HG03095 (cell line): ENCODE results near the gene MEF2C.
"Not testable (repeated sequence)": the region's sequence is repeated elsewhere in the genome, so short reads cannot be mapped to it uniquely, and the experiment has no call there.

Experiments used
- ATAC-seq: cut with Tn5 transposase; IDR thresholded peaks from one replicate; pipeline ENCODE4 v1.9.1; 2021; ENCODE audit warnings: moderate library complexity; ENCODE audit not compliant: unreplicated experiment

MEF2C gene

DNA sequence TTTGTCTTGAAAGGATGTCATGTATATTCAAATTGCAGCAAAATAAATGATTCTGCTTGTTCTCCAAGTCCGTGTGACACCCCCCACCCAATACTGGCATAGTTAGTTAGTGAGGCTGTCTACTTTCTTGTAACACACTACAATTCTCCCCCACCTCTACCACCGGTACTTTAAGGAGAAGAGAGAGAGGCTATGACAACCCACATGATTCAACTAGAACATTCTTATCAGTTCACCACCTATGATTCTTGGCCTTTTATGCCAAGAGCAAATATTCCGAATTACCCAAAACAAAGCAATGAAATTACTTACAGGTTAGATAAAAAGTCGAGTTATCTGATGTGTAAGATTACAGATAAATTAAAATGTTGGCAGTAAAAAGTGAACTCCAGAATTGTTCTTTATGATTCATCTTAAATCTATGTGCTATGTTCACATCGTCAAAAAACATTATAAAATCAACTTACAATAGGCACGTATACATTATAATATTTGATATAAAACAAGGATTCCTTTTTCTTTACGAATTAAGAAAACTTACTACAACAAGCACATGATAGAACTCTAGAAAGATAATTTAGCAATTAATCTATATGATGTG lies 14.4 kb downstream of the MEF2C start:
- no peak for ATAC-seq

DNA sequence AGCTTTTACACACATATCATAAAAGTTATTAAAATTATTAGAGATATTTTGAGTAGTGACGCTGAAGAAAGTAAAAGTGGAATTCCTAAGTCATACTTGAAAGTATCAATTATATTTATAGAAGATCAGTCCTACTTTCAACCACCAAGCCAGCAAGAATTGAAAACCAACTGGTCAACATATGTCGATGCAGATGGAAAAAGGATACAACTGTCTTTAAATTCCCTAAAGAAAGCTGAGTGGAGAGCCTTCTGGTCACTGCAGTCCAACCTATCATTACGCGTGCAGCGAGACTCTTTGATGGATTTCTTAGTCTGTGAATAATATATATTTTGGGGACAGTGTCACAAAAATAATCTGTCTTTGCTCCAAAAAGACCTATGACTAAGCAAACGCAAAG lies 15.3 kb downstream of the MEF2C start:
- no peak for ATAC-seq

DNA sequence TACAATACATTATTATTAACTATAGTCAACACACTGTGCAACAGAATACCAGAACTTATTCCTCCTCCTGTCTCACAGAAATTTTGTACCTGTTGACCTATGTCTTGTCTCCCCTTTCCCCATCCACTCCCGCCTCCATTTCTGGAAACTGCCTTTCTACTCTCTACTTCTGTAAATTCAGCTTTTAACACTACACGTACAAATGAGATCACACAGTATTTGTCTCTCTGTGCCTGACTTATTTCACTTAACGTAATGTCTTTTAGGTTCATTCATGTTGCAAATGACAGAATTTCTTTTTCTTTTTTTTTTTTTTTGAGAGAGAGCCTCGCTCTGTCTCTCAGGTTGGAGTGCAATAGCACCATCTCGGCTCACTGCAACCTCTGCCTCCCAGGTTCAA lies 19.5 kb downstream of the MEF2C start:
- ATAC-seq, result no peak

DNA sequence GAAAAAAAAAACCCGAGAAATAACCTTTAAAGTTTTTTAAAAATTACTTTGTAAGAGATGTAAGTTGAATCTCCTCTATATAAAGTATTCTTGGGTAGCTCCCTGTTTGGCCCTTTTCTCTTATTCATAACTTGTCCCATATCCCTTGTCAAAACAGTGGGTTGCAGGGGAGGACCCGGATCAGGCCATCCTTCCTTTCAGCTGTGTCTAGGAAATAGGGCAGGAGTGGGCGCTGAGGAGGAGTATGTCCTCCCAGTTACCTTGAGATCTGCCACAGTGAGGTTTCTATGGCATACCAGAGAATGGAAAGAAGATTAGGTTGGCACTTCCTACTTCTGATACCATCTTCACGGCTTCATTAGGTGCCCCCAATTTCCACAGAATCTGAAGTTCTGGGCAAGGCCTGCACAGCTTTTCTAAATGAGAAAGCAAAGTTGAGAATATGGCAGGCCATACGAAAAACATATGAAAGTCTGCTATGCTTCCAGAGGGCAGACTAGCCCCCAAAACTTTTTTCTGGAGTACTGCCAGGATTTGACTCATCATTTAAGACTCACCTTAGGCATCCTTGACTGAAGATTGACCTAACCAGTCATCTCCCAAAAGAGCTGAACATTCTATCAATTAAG lies 20.3 kb downstream of the MEF2C start:
- no peak for ATAC-seq

DNA sequence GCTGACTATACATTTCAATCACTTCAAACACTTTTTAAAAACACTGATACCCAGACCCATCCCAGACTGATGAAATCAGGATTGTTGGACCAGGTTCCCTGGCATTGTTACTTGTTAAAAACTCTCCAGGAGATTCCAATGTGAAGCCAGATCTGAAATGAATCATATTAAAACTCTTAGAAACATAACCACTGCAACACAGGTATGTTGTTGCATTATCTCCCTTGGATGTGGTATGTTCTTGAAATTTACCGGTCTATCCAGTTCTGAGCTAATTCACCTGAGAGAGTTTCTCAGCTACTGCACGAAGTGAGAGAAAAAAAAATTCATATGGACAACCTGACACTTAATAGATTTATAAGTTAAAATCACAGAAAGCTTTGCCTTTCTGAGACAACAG lies 21.8 kb downstream of the MEF2C start:
- no peak for ATAC-seq

DNA sequence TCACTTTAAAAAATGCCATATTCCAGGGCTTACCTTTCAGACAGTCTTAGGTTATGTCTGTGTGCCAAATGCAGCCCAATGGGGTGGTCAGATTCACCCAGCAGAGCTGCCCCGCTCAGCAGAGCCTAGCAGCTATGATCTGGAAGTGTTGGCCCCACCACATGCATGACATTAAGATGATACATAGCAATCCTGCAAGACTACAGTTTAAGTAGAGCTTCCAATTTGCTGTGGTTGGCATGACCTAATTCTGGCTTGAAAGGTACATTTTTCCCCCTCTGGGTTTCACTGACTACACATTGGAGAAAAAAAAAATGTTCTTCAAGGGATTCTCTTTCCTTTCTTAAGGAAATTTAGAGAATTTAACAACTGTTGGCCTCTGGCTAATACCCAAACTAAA lies 22.5 kb downstream of the MEF2C start:
- ATAC-seq, result no peak

DNA sequence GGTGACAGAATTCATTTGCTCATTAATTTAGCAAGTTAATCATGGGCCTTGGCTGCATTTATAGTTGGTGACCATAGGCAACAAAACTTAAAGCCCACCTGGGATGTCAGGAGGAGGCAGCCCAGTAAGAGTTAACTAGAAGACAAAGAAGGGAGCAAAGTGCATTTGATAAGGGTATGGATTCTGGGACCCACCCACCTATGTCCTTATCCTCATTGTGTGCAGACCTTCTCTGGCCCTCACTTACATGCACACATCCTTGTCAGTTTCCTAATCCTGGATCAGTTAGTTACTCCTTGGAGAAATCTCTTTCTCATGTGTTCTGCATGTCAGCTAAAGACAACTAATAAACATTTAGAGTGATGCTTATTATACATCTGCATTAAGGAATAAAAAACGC lies 24.6 kb downstream of the MEF2C start:
- ATAC-seq, result no peak

DNA sequence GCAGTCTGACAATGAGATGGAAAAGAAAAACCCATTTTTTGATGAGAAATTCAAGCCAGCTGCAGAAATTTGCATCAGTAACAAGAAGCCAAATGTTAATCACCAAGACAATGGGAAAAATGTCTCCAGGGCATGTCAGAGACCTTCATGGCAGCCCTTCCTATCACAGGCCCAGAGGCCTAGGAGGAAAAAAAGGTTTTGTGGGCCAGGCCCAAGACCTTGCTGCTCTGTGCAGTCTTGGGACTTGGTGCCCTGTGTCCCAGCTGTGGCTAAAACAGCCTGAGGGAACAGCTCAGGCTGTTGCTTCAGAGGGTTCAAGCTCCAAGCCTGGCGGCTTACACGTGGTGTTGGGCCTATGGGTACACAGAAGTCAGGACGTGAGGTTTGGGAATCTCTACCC lies 26.6 kb downstream of the MEF2C start:
- not testable (repeated sequence) for ATAC-seq

DNA sequence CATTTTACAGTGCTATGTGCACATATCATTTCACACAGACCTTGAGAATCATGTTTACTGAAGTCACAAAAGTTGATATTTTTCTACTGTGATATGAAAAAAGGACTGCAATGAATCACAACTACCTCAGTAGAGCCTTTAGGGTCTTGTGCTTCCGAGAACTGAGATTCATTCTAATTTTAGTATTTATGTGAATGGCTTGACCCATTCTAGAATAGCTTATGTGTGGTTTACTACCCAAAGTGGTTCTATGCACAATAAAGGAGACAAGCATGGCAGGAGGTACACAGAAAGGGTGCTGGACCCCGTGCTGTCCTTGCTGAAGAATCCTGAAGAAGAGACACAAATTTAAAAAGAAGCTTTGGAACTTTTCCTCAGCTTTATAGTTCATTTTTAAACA lies 28.2 kb downstream of the MEF2C start:
- peak; percentile 47 for ATAC-seq

DNA sequence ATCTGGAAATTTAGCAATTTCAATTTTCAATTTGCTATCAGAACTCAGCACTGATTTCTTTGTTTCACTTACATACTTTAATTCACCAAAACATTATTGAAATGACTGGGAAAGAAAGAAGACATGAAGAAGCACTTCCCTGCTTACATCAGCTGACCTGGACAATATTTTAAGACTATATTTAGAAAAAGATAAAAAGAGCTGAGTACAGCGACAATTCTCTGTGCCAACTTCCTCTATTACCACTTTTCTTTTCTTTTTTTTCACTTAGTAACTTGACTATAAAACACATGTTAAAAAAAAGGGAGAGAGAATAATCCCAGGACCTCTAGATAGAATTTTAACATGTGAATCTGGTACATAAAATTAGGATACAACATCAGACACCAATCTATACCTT lies 35.6 kb downstream of the MEF2C start:
- ATAC-seq, result no peak

DNA sequence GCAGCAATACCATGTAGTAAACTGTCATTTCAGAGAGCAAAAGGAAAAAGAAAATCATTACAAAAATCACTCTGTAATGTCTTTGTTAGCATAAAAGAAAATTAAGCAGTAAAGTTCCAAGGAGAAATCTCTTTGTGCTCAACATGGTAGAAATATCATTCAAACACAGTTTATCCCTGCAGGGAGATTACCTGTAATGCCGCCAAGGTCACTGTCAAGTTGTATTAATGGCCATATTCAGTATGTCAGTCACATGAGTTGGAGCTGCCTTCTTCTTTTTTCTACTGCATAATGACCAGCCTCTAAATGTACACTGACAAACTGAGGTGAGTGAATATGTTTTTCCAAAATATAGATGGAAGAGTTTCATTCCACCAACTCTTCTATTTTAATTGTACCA lies 36.5 kb downstream of the MEF2C start:
- no peak for ATAC-seq

DNA sequence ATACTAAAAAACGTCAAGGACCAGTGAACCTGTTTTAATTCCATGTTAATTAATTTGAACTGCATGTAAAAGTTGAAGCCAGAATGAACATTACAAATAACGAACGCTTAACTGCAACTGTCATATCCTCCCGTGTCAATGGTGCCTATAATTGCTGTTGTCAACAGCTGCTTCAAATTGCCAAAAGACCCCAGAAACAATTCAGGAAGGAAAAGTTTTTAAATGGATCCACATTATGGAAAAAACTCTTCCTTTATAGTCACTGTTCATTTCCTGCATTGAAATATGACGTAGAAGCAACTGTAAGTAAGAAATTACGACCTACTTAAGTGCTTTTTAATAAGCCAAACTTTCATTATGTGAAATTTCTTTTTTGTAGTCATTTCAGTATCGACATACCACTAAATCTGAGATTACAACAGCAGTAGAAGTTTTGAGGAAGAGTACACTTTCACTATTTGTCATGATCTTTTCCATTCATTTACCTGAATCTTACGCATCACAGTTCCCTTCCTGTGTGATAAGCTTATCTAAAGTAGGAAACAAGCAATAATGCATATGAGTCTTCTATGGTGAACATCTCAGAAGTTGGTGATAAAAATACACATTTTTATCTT lies 37.8 kb downstream of the MEF2C start:
- peak; percentile 77 for ATAC-seq

DNA sequence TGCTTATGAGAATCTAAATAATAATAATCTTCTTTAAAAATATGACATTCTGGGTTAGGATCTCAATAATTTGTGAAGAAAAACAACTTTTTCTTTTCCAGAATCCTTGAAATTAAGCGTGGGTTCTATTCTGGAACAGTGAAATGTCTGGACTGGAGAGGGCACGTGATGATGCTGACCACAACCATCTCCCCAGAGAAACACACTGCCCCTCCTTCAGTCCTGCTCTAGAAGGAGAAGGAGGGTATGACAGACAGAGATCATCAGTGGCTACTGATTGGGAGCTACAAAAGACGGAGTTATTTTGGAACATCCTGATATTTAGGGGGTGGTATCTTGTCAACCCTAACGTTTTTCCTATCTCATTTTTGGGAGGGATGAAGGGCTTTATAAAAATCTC lies 40.2 kb downstream of the MEF2C start:
- no peak for ATAC-seq

DNA sequence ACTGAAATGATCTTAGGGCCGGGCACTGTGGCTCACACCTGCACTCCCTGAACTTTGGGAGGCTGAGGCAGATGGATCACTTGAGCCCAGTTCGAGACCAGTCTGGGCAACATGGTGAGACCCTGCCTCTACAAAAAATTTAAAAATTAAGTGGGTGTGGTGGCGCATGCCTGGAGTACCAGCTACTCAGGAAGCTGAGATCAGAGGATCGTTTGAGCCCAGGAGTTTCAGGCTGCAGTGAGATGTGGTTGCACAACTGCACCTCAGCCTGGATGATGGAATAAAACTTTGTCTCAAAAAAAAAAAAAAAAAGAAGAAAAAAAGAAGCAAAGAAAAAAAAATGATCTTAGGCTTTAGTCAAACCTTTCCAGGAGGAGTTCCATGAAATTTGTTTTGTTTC lies 41.8 kb downstream of the MEF2C start:
- ATAC-seq, result no peak

DNA sequence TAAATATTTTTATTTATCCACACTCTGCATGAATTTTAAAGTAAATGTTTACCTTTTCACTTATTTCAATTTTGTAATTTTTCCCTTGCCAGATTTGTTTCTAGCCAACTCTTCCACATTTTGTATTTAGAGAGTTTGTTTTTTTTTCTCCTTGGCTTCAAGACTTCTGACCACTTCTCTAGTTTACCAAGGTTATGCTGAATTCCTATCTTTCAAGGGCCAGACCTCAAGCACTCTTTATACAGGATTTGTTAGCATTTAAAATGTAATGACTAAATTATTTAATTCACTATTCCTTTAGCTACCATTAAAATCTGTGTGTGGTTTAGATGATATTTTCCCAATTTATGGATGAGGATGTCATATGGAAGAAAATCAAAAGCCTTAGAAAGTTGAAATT lies 42.5 kb downstream of the MEF2C start:
- no peak for ATAC-seq

DNA sequence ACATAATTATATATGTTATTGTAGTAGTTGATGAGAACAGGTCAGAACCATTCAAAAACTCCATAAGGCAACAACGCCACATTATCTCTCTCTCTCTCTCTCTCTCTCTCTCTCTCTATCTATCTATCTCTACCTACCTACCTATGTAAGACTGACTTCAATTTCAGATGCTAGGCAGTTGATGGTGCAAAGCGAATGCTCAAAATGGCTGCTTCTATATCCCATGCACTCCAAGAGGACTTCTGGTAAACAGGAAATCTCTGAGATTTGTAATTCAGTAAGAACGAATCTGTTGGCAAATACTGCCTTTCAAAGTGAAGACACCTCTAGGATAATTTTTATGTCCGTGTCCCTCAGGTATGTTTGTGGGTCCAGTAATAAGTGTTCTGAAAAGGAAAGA lies 43.7 kb downstream of the MEF2C start:
- ATAC-seq, result no peak

DNA sequence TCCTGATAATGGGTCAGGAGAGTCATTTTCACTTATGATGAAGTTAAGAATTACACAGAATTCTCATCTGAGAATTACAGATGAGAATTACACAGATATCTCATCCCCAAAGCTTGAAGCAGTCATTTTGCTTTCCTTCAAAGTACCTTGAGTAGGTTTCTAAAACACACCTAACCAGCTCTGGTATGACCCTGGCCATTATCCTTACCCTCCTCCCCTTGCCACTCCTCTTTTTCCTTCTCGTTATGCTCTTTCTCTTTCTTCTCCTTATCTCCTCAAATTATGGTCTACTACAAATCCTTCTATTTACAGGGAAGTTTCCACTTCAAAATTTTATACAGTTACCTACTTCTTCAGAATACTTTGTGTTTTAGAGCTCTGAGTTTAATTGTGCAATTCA lies 44.5 kb downstream of the MEF2C start:
- ATAC-seq, result no peak

DNA sequence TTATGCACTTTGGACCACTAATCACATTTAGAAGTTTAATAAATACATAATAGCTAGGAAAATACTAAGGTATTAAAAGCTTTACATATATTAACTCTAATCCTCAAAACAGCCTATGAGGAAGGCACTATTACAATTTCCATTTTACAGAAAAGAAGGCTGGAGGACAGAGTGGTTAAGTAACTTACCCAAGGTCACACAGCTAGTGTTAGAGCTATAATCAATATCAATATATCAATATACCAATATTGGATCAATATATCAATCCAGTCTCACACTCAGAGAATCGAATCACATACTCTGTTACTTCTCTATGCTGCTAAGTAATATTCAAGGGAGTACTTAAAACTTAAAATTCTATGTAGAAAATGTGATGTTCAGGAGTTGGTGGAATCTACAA lies 45.2 kb downstream of the MEF2C start:
- no peak for ATAC-seq

DNA sequence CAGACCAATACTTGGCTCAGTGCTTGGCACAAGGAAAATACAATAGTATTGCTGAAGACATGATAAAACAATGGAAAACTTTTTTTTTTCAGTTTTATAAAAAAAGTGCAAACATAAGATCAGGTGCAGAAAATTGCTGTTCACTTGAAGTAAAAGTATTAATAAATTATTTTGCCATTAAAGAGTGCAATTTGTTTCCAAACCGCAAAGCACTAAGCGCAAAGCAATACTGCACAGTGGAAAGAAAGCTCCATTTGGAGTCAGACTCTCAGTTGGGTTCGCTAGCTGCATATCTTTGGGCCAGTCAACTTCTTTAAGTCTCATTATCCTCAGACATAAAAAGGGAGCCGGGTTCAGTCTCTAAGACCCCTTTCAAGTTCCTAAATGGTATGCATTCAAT lies 45.8 kb downstream of the MEF2C start:
- no peak for ATAC-seq

DNA sequence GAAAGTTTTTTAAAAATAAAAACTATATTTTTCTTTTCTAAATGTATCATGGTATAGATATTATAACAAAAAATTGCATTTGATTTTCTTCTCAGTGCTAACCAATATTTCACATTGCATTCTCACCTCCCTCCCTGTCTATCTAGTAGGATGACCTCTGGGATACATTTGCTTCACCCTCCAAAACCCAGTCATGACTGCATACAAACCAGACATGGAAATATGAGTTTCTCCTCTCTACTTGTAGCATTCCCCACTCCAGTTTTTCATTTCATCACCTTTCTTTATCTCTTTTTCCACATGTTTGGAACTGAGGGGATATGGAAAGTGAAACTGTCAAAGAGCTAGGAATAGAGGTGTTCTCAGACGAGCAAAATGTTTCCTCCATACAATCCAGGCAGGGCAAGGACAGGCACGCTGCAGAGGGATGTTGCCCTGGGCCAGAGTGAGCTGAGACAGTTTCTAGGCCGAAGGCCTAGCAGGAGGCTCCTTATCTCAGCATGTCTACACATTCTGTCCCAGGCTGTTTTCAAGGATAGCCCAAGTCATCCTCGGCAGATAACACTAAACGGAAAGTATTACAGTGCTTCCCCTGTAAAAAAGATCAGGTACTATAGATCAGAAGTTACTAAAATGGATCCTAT lies 46.7 kb downstream of the MEF2C start:
- ATAC-seq, result no peak

DNA sequence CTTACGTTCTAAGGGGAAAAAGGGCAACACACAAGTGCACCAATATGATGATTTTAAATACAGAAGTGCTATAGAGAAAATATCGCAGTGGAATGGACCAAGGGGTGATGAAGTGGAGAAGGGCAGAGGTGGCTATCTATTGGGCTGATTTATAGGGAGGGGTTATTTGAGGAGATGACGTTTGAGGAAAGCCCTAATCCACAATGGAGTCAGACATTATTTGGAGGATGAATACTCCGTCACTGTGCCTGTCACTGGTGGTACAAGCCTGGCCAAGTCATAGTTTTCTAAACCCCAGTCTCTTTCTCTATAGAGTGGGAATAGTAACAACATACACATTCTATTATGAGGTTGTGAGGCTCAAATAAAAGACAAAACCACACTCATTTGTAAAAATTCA lies 48.5 kb downstream of the MEF2C start:
- no peak for ATAC-seq

DNA sequence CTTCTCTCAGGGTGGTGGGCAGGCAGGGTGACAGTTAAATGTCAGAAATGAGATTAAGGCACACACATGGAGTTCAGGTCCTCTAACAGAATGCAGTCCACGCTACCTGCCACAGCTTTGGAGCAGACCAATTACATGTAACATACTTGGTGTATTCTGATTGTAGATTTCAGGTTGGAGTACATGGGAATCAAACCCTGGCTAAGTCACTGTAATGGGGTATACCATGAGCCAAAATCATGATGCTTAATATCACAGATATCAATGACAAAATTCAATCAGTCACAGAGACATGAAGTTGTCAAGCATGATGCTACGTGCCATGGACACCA lies 48.9 kb downstream of the MEF2C start:
- ATAC-seq, result no peak
